Measurements from ENCODE around the gene SCAMP2. TPM values are rescaled to one million over a fixed set of nuclear protein-coding genes. Genes with fewer than 3 reads are reported as not detected.
A peak's percentile ranks its signal among the peaks of the same experiment; 100 is the strongest.

The SCAMP2 gene
- total and polyA plus RNA-seq, 4 experiments from 2014 or later = 132 to 179 (median 145) TPM

DNA sequence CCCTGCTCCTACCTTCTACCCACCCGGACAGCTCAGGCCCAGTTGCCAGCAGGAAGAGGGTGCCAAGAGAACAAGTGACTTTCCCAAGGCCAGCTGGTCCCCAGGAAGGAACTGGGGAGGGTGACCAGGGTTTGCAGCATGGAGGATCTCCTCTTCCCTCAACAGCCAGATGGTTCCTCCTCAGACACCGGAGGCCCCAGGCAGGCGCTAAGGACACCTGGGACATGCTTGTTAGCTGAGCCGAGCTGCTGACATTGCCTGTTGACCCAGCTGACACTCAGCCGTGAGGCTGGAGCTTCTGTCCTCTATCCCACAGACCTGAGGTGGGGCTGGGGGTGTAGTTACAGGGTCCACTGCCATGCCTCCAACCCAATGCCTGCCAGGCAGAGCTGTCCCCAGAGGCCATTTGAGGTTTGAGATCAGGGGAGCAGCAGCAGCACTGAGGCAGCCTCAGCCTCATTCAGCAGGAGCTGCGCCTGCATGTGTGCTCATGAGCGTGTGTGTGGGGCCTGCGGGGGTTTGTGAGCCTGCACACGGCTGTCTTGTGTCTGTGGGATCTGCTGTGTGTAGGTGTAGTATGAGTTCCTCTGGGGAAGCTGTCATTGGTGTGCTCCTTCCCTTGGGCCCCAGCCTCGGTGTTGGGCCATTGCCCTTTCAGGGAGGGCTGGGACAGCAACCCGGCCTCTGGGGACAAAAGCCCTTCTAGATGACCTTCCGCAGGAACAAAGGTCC, 39.6 kb downstream of the SCAMP2 start:
- H3K36me3 Mint-ChIP-seq = peaks cover 0 to 21% of the 10 kb centered on the region in 2 donors

DNA sequence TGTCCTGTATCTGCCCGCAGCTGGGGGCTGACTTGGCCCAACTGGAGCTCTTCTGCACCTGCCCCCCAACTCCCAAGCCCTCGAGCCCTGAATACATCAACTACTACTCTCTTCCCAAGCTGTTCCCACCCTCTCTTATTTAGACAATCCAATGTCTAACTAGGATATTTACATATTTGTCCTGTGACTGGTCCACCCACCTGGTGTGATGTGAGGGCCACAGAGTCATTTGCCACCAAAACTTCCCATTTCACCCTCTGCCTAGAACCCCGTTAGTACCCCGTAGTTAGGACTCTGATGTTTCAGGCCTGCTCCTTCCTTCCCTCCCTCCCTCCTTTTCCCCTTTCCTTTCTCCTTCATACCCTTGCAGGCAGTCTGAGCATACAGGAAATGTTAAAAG, 40.3 kb downstream of the SCAMP2 start:
- peaks cover 5 to 7% of the 10 kb centered on the region in 2 donors for H3K27me3 Mint-ChIP-seq
- ChIA-PET CTCF (ENCODE audit: partially characterized antibody) (interaction anchor here (0.6 to 7.4 kb wide), 6 partner anchors 63 to 131 kb away, joined by 3 to 70 read pairs (median 4); no protein-coding TSS in a partner anchor), POLR2A (ENCODE audit: partially characterized antibody) (interaction anchor here (0.6 to 0.9 kb wide), 2 partner anchors 27 to 82 kb away, joined by 3 to 4 read pairs; no protein-coding TSS in a partner anchor)
- H3K27ac ChIP-seq (ENCODE audit: low read depth, low read length) = no peak overlapping the region
- H3K27ac Mint-ChIP-seq = peak overlapping the region in 1 of 7 donors; percentile 7
- H3K9me3 ChIP-seq (ENCODE audit: control insufficient read depth in 1 of 2, low read length in 2 of 2) = no peaks in the 10 kb centered on the region
- H3K4me3 Mint-ChIP-seq = no peak overlapping the region
- no peaks in the 10 kb centered on the region for H3K4me1 ChIP-seq (ENCODE audit: insufficient read depth, low read length)
- peaks cover 0 to 5% (median 3%) of the 10 kb centered on the region in 4 donors for H3K4me1 Mint-ChIP-seq
- H3K9me3 Mint-ChIP-seq = no peaks in the 10 kb centered on the region
- peaks cover 0 to 21% of the 10 kb centered on the region in 2 donors for H3K36me3 Mint-ChIP-seq
- H3K27me3 ChIP-seq (ENCODE audit: insufficient read depth, low read length) = peaks cover 3% of the 10 kb centered on the region
- no peak for DNase-seq
- peaks cover 6% of the 10 kb centered on the region for H3K36me3 ChIP-seq (ENCODE audit: insufficient read depth, low read length)
- no peak overlapping the region for H3K4me3 ChIP-seq (ENCODE audit: low read length in 2 of 2)
- intact Hi-C loops (cut with micrococcal nuclease) = no loop called here

More for the DNA sequence above, 39.6 kb downstream of the SCAMP2 start:
- H3K27ac ChIP-seq (ENCODE audit: low read depth, low read length) = no peak overlapping the region
- H3K4me1 ChIP-seq (ENCODE audit: insufficient read depth, low read length) = no peaks in the 10 kb centered on the region
- peaks cover 6% of the 10 kb centered on the region for H3K36me3 ChIP-seq (ENCODE audit: insufficient read depth, low read length)
- H3K4me1 Mint-ChIP-seq = peaks cover 0 to 5% (median 3%) of the 10 kb centered on the region in 4 donors
- no peaks in the 10 kb centered on the region for H3K9me3 Mint-ChIP-seq
- no peak overlapping the region for H3K4me3 ChIP-seq (ENCODE audit: low read length in 2 of 2)
- no peaks in the 10 kb centered on the region for H3K9me3 ChIP-seq (ENCODE audit: control insufficient read depth in 1 of 2, low read length in 2 of 2)
- H3K27ac Mint-ChIP-seq = peak overlapping the region in 1 of 7 donors; percentile 76
- DNase-seq = no peak
- ChIA-PET POLR2A (ENCODE audit: partially characterized antibody) (interaction anchor here (0.6 to 0.9 kb wide), 3 partner anchors 28 to 81 kb away, joined by 3 to 4 read pairs (median 3); no protein-coding TSS in a partner anchor), CTCF (ENCODE audit: partially characterized antibody) (interaction anchor here (0.6 to 7.4 kb wide), 6 partner anchors 64 to 132 kb away, joined by 3 to 70 read pairs (median 4); no protein-coding TSS in a partner anchor)
- intact Hi-C loops (cut with micrococcal nuclease) = loop anchor here (2.0 kb wide), 1 partner anchor 63 kb away; no protein-coding TSS in a partner anchor
- no peak overlapping the region for H3K4me3 Mint-ChIP-seq
- H3K27me3 ChIP-seq (ENCODE audit: insufficient read depth, low read length) = peaks cover 3% of the 10 kb centered on the region
- peaks cover under 1 to 2% of the 10 kb centered on the region in 2 donors for H3K27me3 Mint-ChIP-seq

DNA sequence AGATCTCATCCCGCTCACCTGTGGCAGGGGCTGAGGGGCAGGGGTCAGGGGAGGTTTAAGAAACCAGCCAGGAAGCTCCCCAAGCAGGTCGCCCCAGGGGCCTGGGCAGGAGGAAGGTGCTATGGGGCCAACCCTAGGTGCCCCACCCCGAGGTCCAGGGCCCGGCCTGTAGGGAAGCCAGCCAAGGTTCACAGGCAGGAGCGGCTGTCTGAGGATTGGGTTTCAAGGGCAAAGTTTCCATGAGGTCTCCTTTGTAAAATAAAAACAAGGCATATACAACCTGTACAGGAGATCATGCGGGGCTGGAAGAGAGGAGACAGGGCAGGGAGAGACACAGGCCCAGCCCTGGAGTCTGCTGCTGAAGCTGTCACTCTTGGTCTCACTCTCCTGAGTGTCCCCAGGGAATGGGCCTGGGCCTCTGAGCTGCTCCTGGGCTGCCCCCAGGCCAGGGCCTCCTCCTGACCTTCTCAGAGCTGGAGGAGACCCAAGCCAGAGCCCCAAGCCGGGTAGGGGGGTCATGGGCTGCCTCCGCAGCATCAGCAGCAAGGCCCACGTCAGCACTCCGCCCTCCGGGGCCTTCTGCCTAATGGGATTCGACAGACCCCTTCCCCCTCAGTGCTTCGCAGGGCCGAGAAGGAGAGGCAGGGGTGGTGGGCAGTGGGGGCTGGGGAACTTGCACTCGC, 41.2 kb downstream of the SCAMP2 start:
- H3K36me3 ChIP-seq (ENCODE audit: insufficient read depth, low read length) = peaks cover 6% of the 10 kb centered on the region
- H3K4me3 Mint-ChIP-seq = no peak overlapping the region
- ChIA-PET POLR2A (ENCODE audit: partially characterized antibody) (no interaction called here), CTCF (ENCODE audit: partially characterized antibody) (interaction anchor here (1.0 to 7.4 kb wide), 4 partner anchors 9 to 72 kb away, joined by 3 to 70 read pairs (median 6); no protein-coding TSS in a partner anchor)
- no peak for DNase-seq
- peaks cover 6 to 7% of the 10 kb centered on the region in 2 donors for H3K27me3 Mint-ChIP-seq
- H3K4me1 Mint-ChIP-seq = peaks cover 0 to 9% (median 3%) of the 10 kb centered on the region in 4 donors
- H3K9me3 Mint-ChIP-seq = peaks cover 0 to under 1% (median 0%) of the 10 kb centered on the region in 8 donors
- H3K36me3 Mint-ChIP-seq = peaks cover 0 to 15% of the 10 kb centered on the region in 2 donors
- H3K4me1 ChIP-seq (ENCODE audit: insufficient read depth, low read length) = no peaks in the 10 kb centered on the region
- intact Hi-C loops (cut with micrococcal nuclease) = no loop called here
- peaks cover 6% of the 10 kb centered on the region for H3K27me3 ChIP-seq (ENCODE audit: insufficient read depth, low read length)
- H3K4me3 ChIP-seq (ENCODE audit: low read length in 2 of 2) = no peak overlapping the region
- no peaks in the 10 kb centered on the region for H3K9me3 ChIP-seq (ENCODE audit: control insufficient read depth in 1 of 2, low read length in 2 of 2)
- no peak overlapping the region for H3K27ac Mint-ChIP-seq
- no peak overlapping the region for H3K27ac ChIP-seq (ENCODE audit: low read depth, low read length)

DNA sequence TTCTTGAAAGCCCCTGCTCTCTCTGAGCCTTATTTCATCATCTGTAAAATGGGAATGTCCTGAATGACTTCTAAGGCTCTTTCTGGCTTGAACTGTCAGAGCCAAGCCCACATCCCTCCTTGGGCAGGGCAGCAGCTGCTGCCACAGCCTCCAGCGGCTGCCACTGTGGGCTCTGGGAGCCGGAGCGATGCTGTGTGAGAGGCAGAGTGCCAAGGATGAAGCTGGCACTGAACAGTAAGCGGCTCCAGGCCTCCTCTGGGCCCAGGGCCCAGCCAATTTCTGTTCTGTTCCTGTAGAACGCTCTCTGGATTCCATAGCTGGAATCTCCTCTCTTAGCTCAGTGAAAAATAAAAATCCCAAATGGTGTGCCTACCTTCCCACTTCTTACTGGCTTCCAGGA, 42.3 kb downstream of the SCAMP2 start:
- H3K27me3 ChIP-seq (ENCODE audit: insufficient read depth, low read length) = peaks cover 11% of the 10 kb centered on the region
- intact Hi-C loops (cut with micrococcal nuclease) = no loop called here
- Mint-ChIP-seq H3K4me3 (no peak overlapping the region), H3K27me3 (peaks cover 6 to 7% of the 10 kb centered on the region in 2 donors), H3K9me3 (peaks cover 0 to 1% (median 0%) of the 10 kb centered on the region in 8 donors), H3K27ac (no peak overlapping the region), H3K36me3 (peaks cover 0 to 6% of the 10 kb centered on the region in 2 donors), H3K4me1 (peaks cover 0 to 10% (median 5%) of the 10 kb centered on the region in 4 donors)
- ChIA-PET POLR2A (ENCODE audit: partially characterized antibody) (interaction anchor here (1.2 kb wide), 1 partner anchor 76 kb away, joined by 3 read pairs; the partner anchor contains the start of gene FAM219B), CTCF (ENCODE audit: partially characterized antibody) (interaction anchor here (1.0 to 2.1 kb wide), 3 partner anchors 54 to 71 kb away, joined by 3 to 8 read pairs (median 5); no protein-coding TSS in a partner anchor)
- H3K9me3 ChIP-seq (ENCODE audit: control insufficient read depth in 1 of 2, low read length in 2 of 2) = no peaks in the 10 kb centered on the region
- H3K4me3 ChIP-seq (ENCODE audit: low read length in 2 of 2) = no peak overlapping the region
- no peaks in the 10 kb centered on the region for H3K4me1 ChIP-seq (ENCODE audit: insufficient read depth, low read length)
- DNase-seq = no peak
- peaks cover 2% of the 10 kb centered on the region for H3K36me3 ChIP-seq (ENCODE audit: insufficient read depth, low read length)
- H3K27ac ChIP-seq (ENCODE audit: low read depth, low read length) = no peak overlapping the region

DNA sequence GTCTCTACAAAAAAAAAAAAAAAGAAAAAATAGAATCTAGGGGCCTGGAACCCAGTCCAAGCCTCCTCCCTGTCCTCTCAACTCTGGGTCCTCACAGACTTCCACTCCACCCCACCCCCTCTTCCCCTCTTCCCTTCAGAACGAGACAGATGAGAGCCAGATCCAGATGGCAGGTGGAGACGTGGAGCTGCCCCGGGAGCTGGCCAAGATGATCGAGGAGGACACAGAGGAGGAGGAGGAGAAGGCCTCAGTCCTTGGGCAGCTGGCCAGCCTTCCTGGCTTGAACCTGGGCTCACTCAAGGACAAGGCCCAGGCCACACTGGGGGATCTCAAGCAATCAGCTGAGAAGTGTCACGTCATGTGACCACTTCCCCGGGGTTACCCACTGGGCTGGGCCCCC, 43.2 kb downstream of the SCAMP2 start:
- H3K9me3 Mint-ChIP-seq = peaks cover 0 to 1% (median 0%) of the 10 kb centered on the region in 8 donors

DNA sequence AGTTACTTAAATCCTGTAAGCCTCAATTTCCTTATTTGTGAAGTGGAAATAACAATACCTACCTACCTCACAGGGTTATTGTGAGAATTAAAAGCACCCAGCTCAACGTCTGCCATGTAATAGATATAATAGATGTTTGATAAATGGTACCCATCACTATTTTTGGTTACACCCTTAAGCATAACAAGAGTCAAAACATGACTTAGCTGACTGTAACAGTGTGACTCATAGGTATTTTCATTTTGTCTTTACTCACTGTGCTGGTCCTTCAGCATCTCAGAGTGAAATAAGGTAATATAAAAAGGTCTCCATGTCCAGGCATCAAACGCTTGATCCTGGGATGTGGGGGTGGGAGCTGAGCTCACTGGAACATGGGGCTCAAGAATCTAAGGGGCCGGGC, 43.7 kb downstream of the SCAMP2 start:
- Histone ChIP-seq H3K9me3 (ENCODE audit: control insufficient read depth in 1 of 2, low read length in 2 of 2) (no peaks in the 10 kb centered on the region), H3K4me3 (ENCODE audit: low read length in 2 of 2) (no peak overlapping the region), H3K4me1 (ENCODE audit: insufficient read depth, low read length) (no peaks in the 10 kb centered on the region), H3K36me3 (ENCODE audit: insufficient read depth, low read length) (no peaks in the 10 kb centered on the region), H3K27ac (ENCODE audit: low read depth, low read length) (no peak overlapping the region), H3K27me3 (ENCODE audit: insufficient read depth, low read length) (peaks cover 11% of the 10 kb centered on the region)
- intact Hi-C loops (cut with micrococcal nuclease) = no loop called here
- Mint-ChIP-seq H3K4me1 (peaks cover 0 to 9% (median 3%) of the 10 kb centered on the region in 4 donors), H3K9me3 (peaks cover 0 to 1% (median 0%) of the 10 kb centered on the region in 8 donors), H3K27me3 (peaks cover 7 to 11% of the 10 kb centered on the region in 2 donors), H3K36me3 (no peaks in the 10 kb centered on the region), H3K4me3 (no peak overlapping the region), H3K27ac (no peak overlapping the region)
- DNase-seq = no peak
- ChIA-PET CTCF (ENCODE audit: partially characterized antibody) (interaction anchor here (0.7 to 1.3 kb wide), 3 partner anchors 29 to 197 kb away, joined by 3 to 5 read pairs (median 4); no protein-coding TSS in a partner anchor), POLR2A (ENCODE audit: partially characterized antibody) (no interaction called here)

More for the DNA sequence above, 43.2 kb downstream of the SCAMP2 start:
- H3K36me3 Mint-ChIP-seq = no peaks in the 10 kb centered on the region
- DNase-seq = no peak
- no peak overlapping the region for H3K4me3 Mint-ChIP-seq
- intact Hi-C loops (cut with micrococcal nuclease) = no loop called here
- peaks cover 7 to 9% of the 10 kb centered on the region in 2 donors for H3K27me3 Mint-ChIP-seq
- POLR2A ChIA-PET (ENCODE audit: partially characterized antibody) = interaction anchor here (1.2 kb wide), 1 partner anchor 77 kb away, joined by 3 read pairs; the partner anchor contains the start of gene FAM219B
- peaks cover under 1 to 5% (median 3%) of the 10 kb centered on the region in 4 donors for H3K4me1 Mint-ChIP-seq
- CTCF ChIA-PET (ENCODE audit: partially characterized antibody) = interaction anchor here (1.0 to 1.7 kb wide), 3 partner anchors 53 to 195 kb away, joined by 3 to 5 read pairs (median 3); no protein-coding TSS in a partner anchor
- no peak overlapping the region for H3K4me3 ChIP-seq (ENCODE audit: low read length in 2 of 2)
- no peaks in the 10 kb centered on the region for H3K9me3 ChIP-seq (ENCODE audit: control insufficient read depth in 1 of 2, low read length in 2 of 2)
- no peaks in the 10 kb centered on the region for H3K4me1 ChIP-seq (ENCODE audit: insufficient read depth, low read length)
- no peak overlapping the region for H3K27ac Mint-ChIP-seq
- H3K27ac ChIP-seq (ENCODE audit: low read depth, low read length) = no peak overlapping the region
- H3K27me3 ChIP-seq (ENCODE audit: insufficient read depth, low read length) = peaks cover 11% of the 10 kb centered on the region
- H3K36me3 ChIP-seq (ENCODE audit: insufficient read depth, low read length) = no peaks in the 10 kb centered on the region
